Rectal smooth muscle tissue (tissue), 1 donor: ENCODE measurements around the gene C12orf57.

ENCODE experiments used
- H3K27ac ChIP-seq: one replicate; pipeline ENCODE4 v1.7.0; 2013; ENCODE audit warnings: low read depth, low read length, inconsistent platforms
- H3K27me3 ChIP-seq: one replicate; pipeline ENCODE4 v1.7.0; 2013; ENCODE audit warnings: low read length; ENCODE audit not compliant: control insufficient read depth, insufficient read depth
- H3K36me3 ChIP-seq: one replicate; pipeline ENCODE4 v1.7.0; 2013; ENCODE audit warnings: low read length; ENCODE audit not compliant: control insufficient read depth, insufficient read depth
- H3K4me1 ChIP-seq: one replicate; pipeline ENCODE4 v1.7.0; 2013; ENCODE audit warnings: low read length; ENCODE audit not compliant: control insufficient read depth, insufficient read depth
- H3K4me3 ChIP-seq: one replicate; pipeline ENCODE4 v1.7.0; 2013; ENCODE audit warnings: low read length
- H3K9ac ChIP-seq: one replicate; pipeline ENCODE4 v1.7.0; 2013; ENCODE audit warnings: low read length

The C12orf57 gene

DNA sequence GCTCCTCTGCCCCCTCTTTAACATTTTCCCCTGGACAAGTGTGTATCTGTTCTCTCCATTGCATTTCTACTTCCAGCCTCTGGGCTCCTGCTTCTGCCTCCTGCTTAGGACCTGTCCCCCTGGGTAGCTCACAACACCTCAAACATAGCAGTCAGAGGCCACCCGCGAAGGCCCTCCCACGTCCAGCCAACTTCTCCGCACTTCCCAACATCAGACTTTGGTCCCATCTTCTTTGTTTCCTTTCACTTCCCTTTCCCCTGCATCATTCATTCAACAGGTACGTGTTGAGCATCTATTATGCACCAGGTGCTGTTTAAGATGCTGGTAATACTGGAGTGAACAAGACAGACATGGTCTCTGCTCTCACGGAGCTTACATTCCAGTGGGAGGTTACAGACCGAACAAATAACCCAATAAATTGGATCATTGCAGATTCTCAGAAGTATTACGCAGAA is 3.1 kb downstream of the C12orf57 start:
- Histone ChIP-seq H3K4me1 (peaks cover 16% of the 10 kb centered on the region), H3K4me3 (peak overlapping the region; percentile 59), H3K9ac (no peak overlapping the region), H3K36me3 (no peaks in the 10 kb centered on the region), H3K27ac (no peak overlapping the region), H3K27me3 (no peaks in the 10 kb centered on the region)

GRCh38 chr12:6947615-6948014 is 3.8 kb downstream of the C12orf57 start:
- Histone ChIP-seq H3K4me3 (no peak overlapping the region), H3K4me1 (peaks cover 16% of the 10 kb centered on the region), H3K9ac (no peak overlapping the region), H3K27ac (no peak overlapping the region), H3K27me3 (no peaks in the 10 kb centered on the region), H3K36me3 (no peaks in the 10 kb centered on the region)

GRCh38 chr12:6948873-6949594 is 5.2 kb downstream of the C12orf57 start:
- Histone ChIP-seq H3K9ac (no peak overlapping the region), H3K27me3 (no peaks in the 10 kb centered on the region), H3K36me3 (no peaks in the 10 kb centered on the region), H3K4me3 (no peak overlapping the region), H3K27ac (no peak overlapping the region), H3K4me1 (peaks cover 8% of the 10 kb centered on the region)

GRCh38 chr12:6950401-6950801 is 6.6 kb downstream of the C12orf57 start:
- H3K27ac ChIP-seq: no peak overlapping the region
- no peak overlapping the region for H3K4me3 ChIP-seq
- H3K9ac ChIP-seq: no peak overlapping the region
- no peaks in the 10 kb centered on the region for H3K27me3 ChIP-seq
- peaks cover 3% of the 10 kb centered on the region for H3K4me1 ChIP-seq
- no peaks in the 10 kb centered on the region for H3K36me3 ChIP-seq

- Histone ChIP-seq H3K27ac (peak within 1 kb of the TSS; percentile 37), H3K27me3 (no peaks in the 10 kb centered on the region), H3K4me1 (no peaks in the 10 kb centered on the region), H3K4me3 (peak within 1 kb of the TSS; percentile 62), H3K9ac (peak within 1 kb of the TSS; percentile 39), H3K36me3 (no peaks in the 10 kb centered on the region)
Observed at GRCh38 chr12:6950811-6951540, 7.2 kb downstream of the C12orf57 start, which contains the start of gene PTPN6. PTPN6 (plus strand) TSS chr12:6951356; CDS start chr12:6951513, 157 bp downstream.

DNA sequence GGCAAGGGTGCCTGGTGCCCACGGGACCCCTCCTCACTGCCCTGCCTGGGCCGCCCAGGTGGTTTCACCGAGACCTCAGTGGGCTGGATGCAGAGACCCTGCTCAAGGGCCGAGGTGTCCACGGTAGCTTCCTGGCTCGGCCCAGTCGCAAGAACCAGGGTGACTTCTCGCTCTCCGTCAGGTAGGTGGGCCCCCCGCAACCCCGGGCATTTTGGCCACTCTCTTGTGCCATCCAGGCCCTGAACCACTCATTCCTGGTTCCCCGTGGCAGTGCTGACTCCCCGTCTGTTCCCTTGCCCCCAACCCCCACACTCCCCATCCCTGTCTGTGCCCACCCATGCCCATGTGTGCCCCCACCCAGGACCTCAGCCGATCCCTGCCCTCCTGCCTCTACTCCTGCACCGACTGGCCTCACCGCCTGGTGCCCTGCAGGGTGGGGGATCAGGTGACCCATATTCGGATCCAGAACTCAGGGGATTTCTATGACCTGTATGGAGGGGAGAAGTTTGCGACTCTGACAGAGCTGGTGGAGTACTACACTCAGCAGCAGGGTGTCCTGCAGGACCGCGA is 7.8 kb downstream of the C12orf57 start:
- Histone ChIP-seq H3K4me1 (no peaks in the 10 kb centered on the region), H3K27me3 (no peaks in the 10 kb centered on the region), H3K9ac (peak overlapping the region; percentile 39), H3K27ac (peak overlapping the region; percentile 37), H3K4me3 (peak overlapping the region; percentile 62), H3K36me3 (peaks cover 2% of the 10 kb centered on the region)

- H3K9ac ChIP-seq: peak overlapping the region; percentile 39
- no peak overlapping the region for H3K27ac ChIP-seq
- H3K27me3 ChIP-seq: no peaks in the 10 kb centered on the region
- H3K36me3 ChIP-seq: peaks cover 2% of the 10 kb centered on the region
- H3K4me3 ChIP-seq: peak overlapping the region; percentile 62
- no peaks in the 10 kb centered on the region for H3K4me1 ChIP-seq
Observed at GRCh38 chr12:6952121-6952862, 8.5 kb downstream of the C12orf57 start.

GRCh38 chr12:6952863-6953441 is 9.1 kb downstream of the C12orf57 start:
- Histone ChIP-seq H3K9ac (peak overlapping the region; percentile 38), H3K4me1 (no peaks in the 10 kb centered on the region)

DNA sequence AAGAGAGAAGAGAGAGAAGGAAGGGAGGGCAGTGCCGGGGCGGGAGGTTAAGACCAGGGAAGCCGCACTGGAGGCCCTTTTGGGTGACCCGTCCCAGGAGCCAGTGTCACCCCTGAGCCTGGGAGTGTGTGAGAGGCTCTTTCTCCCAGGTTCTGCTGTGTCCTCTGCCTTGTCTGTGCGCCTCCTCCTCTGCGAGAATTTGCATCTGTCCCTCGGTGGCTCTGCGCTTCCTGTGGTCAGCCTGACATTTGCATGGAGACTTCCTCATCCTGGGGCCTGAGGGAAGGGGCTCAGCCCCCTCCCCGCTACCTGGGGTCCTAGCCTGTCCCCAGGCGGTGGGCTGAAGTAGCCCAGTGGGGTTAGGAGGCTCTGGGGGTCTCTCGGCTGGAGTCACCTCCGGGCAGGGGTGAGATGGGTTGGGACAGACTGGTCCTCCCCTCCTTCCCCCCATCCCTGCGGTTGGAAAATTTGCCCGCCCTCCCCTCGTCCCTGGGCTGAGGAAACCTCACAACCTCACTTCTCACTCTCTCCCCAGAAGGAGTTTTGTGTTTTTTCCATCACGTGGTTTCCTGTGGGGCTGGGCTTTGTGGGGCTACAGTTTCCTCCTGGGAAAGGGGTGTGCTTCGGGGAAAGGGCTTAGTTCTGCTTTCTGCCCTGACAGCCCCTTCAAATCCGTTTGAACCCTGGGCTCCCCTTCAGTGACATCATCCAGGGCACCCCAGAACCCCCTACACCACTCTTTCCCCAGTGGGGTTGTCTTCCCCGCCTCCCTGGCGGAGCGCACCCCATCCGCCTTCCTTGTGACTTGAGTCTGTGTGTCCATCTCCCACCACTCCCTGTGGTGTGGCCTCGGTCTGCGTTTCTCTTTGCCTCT is 9.9 kb downstream of the C12orf57 start:
- no peak overlapping the region for H3K27ac ChIP-seq
- peak overlapping the region; percentile 62 for H3K4me3 ChIP-seq
- peaks cover 2% of the 10 kb centered on the region for H3K36me3 ChIP-seq
- no peaks in the 10 kb centered on the region for H3K4me1 ChIP-seq
- no peaks in the 10 kb centered on the region for H3K27me3 ChIP-seq
- peak overlapping the region; percentile 38 for H3K9ac ChIP-seq

More at GRCh38 chr12:6952863-6953441, 9.1 kb downstream of the C12orf57 start:
- H3K27me3 ChIP-seq: no peaks in the 10 kb centered on the region
- H3K36me3 ChIP-seq: peaks cover 2% of the 10 kb centered on the region
- H3K4me3 ChIP-seq: peak overlapping the region; percentile 62
- H3K27ac ChIP-seq: no peak overlapping the region

- peaks cover 2% of the 10 kb centered on the region for H3K36me3 ChIP-seq
- no peaks in the 10 kb centered on the region for H3K27me3 ChIP-seq
- H3K4me3 ChIP-seq: peak overlapping the region; percentile 57
- no peak overlapping the region for H3K9ac ChIP-seq
- no peaks in the 10 kb centered on the region for H3K4me1 ChIP-seq
- H3K27ac ChIP-seq: no peak overlapping the region
Observed at GRCh38 chr12:6954316-6955107, 10.7 kb downstream of the C12orf57 start.
